ENCODE results near the gene XIRP2.

DNA sequence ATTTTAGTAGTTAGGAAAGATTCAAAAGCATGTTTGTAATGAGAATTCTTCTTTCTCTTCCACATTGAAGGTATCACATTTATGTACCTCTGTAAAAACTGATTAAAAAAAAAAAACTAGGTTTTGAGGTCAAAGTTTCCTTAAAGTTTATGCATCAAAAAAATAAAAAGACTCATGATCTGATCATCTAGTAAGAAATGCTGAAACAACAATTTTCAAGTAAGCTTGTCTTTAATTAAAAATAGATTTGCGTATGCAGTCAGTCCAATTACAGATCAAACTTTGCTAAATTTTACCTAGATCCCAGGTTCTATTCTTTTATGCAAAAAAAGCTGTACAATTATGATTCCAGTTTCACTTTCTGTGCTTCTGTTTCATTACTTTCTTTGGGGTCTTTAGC is 409.0 kb downstream of the XIRP2 start:
- TF ChIP-seq, protein P1, sequence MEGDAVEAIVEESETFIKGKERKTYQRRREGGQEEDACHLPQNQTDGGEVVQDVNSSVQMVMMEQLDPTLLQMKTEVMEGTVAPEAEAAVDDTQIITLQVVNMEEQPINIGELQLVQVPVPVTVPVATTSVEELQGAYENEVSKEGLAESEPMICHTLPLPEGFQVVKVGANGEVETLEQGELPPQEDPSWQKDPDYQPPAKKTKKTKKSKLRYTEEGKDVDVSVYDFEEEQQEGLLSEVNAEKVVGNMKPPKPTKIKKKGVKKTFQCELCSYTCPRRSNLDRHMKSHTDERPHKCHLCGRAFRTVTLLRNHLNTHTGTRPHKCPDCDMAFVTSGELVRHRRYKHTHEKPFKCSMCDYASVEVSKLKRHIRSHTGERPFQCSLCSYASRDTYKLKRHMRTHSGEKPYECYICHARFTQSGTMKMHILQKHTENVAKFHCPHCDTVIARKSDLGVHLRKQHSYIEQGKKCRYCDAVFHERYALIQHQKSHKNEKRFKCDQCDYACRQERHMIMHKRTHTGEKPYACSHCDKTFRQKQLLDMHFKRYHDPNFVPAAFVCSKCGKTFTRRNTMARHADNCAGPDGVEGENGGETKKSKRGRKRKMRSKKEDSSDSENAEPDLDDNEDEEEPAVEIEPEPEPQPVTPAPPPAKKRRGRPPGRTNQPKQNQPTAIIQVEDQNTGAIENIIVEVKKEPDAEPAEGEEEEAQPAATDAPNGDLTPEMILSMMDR (IDR thresholded peaks at IDR 0.05; ENCODE audit: low read depth, low read length): no peak
- TF ChIP-seq MYC (IDR thresholded peaks at IDR 0.05; ENCODE audit: low read depth, low read length): no peak
